Measurements from ENCODE around the gene NCOR1. TPM values are rescaled to one million over a fixed set of nuclear protein-coding genes. Genes with fewer than 3 reads are reported as not detected.

The NCOR1 gene
- total and polyA plus RNA-seq, 9 of the 15 experiments (the other 6 are each of a cell fraction or from before 2014, with no cell fraction given) = 20.2 to 66.5 (median 50.9) TPM

DNA sequence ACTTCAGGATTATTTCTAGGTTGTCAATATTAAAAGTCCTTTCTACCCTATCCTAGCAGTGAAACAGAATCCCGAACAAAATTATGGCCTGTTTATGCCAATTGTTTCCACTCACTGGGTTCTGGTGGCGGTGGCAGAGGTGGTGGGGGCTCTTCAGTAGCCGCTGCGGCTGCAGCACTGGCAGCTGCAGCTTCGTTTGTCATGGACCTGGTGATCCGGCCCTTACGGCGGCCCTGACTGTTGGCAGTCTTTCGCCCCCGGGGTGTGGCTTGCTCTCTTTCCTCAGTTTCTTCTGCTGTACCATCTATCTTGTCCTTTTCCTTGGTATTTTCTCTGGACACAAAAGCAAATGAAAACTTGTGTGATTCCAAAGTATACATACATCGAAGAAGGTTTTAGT, 94.4 kb downstream of the NCOR1 start:
- Histone ChIP-seq H3K9ac (ENCODE audit: insufficient read depth in 1 of 2, low read depth in 2 of 2, low read length in 2 of 2) (no peak overlapping the region), H3K4me1 (replicated peaks in 1 of 2; ENCODE audit: control insufficient read depth in 2 of 2, insufficient read depth in 2 of 2, low read length in 2 of 2) (no peaks in the 10 kb centered on the region), H3K4me2 (ENCODE audit: insufficient read depth, low read length) (no peak overlapping the region), H3K27me3 (ENCODE audit: control insufficient read depth in 2 of 2, insufficient read depth in 2 of 2, low read length in 2 of 2) (no peaks in the 10 kb centered on the region), H3K79me2 (ENCODE audit: control insufficient read depth, insufficient read depth, low read length) (no peaks in the 10 kb centered on the region), H3K36me3 (ENCODE audit: control insufficient read depth, insufficient read depth, low read length) (peaks cover 61% of the 10 kb centered on the region), H4K20me1 (replicated peaks; ENCODE audit: control insufficient read depth, insufficient read depth, low read length) (no peaks in the 10 kb centered on the region), H3K9me1 (ENCODE audit: control insufficient read depth, insufficient read depth, low read length) (no peaks in the 10 kb centered on the region), H3K4me3 (no peak overlapping the region), H3K27ac (ENCODE audit: extremely low read depth, low read depth, low read length) (no peak overlapping the region), H2AFZ (ENCODE audit: low read depth, low read length) (no peak overlapping the region), H3K9me3 (replicated peaks; ENCODE audit: control insufficient read depth, insufficient read depth, low read depth, low read length) (0 out of 2 replicates have a peak, but pooled peaks cover 2% of the 10 kb centered on the region)
- ChIA-PET POLR2A (no interaction called here), CTCF (ENCODE audit: low intra/inter-chr PET ratio) (no interaction called here)
- no TSS peak for BruUV-seq (replicated peaks)
- WGBS (ENCODE audit: insufficient coverage, low coverage, missing lambda C conversion rate) = 98% methylated on average over 6 of the region's 11 CpGs
- DNase-seq (ENCODE audit: extremely low read depth in 1 of 4, low spot score in 3 of 4) (no peak), ATAC-seq (no peak), FAIRE-seq (no peak)
- TF ChIP-seq E2F3 (CRISPR knock-in tag; IDR thresholded peaks at IDR 0.05) (no peak), DACH1 (IDR thresholded peaks at IDR 0.05; ENCODE audit: partially characterized antibody) (no peak), ZNF408 (CRISPR knock-in tag; IDR thresholded peaks at IDR 0.05; ENCODE audit: low read depth) (no peak)
- intact Hi-C loops (cut with micrococcal nuclease) (no loop called here), in situ Hi-C loops (cut with MboI) (no loop called here)

DNA sequence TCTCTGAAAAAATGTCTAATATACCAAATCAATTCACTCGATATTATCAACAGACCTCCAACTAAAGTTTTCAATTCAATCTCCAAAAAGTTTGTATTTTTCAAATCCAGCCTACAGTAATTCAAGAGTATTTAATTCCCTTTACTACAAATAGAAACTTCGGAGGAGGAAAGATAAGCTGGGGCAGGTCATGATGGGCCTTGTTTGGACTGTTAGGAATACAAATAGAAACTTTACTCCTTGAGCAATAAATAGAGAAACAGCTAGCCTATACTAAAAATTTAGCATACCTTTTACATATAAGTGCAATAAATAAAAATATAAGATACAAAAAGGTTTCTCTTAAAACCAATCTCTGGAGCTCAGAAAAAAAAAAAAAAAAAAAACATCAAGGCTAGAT, 98.2 kb downstream of the NCOR1 start:
- ChIA-PET CTCF (ENCODE audit: low intra/inter-chr PET ratio) (interaction anchor here (0.5 kb wide), 1 partner anchor 1722 kb away, joined by 3 read pairs; no protein-coding TSS in a partner anchor), POLR2A (no interaction called here)
- TF ChIP-seq ZNF717 (CRISPR knock-in tag; IDR thresholded peaks at IDR 0.05) = no peak
- Histone ChIP-seq H3K9ac (ENCODE audit: insufficient read depth in 1 of 2, low read depth in 2 of 2, low read length in 2 of 2) (no peak overlapping the region), H2AFZ (ENCODE audit: low read depth, low read length) (no peak overlapping the region), H3K27me3 (ENCODE audit: control insufficient read depth in 2 of 2, insufficient read depth in 2 of 2, low read length in 2 of 2) (no peaks in the 10 kb centered on the region), H3K9me1 (ENCODE audit: control insufficient read depth, insufficient read depth, low read length) (no peaks in the 10 kb centered on the region), H3K4me3 (no peak overlapping the region), H3K36me3 (ENCODE audit: control insufficient read depth, insufficient read depth, low read length) (peaks cover 69% of the 10 kb centered on the region), H3K79me2 (ENCODE audit: control insufficient read depth, insufficient read depth, low read length) (no peaks in the 10 kb centered on the region), H4K20me1 (replicated peaks; ENCODE audit: control insufficient read depth, insufficient read depth, low read length) (no peaks in the 10 kb centered on the region), H3K9me3 (replicated peaks; ENCODE audit: control insufficient read depth, insufficient read depth, low read depth, low read length) (peaks cover 4% of the 10 kb centered on the region; the same call in 1 of the 2 replicates), H3K4me1 (replicated peaks in 1 of 2; ENCODE audit: control insufficient read depth in 2 of 2, insufficient read depth in 2 of 2, low read length in 2 of 2) (no peaks in the 10 kb centered on the region), H3K4me2 (ENCODE audit: insufficient read depth, low read length) (no peak overlapping the region), H3K27ac (ENCODE audit: extremely low read depth, low read depth, low read length) (no peak overlapping the region)
- ATAC-seq = no peak
- BruUV-seq (replicated peaks) = no TSS peak
- intact Hi-C loops (cut with micrococcal nuclease) (no loop called here), in situ Hi-C loops (cut with MboI) (no loop called here)
- 87% methylated on average over 2 of the region's 2 CpGs for WGBS (ENCODE audit: insufficient coverage, low coverage, missing lambda C conversion rate)
- FAIRE-seq = no peak
- DNase-seq (ENCODE audit: extremely low read depth in 1 of 4, low spot score in 3 of 4) = no peak
